Measurements from ENCODE around the gene SERINC2. TPM values are rescaled to one million over a fixed set of nuclear protein-coding genes. Genes with fewer than 3 reads are reported as not detected.

SERINC2 gene
- total RNA-seq, 2 experiments from 2014 or later, result 0.16 TPM; not detected in 1

GRCh38 chr1:31425301-31426081 is 12.5 kb downstream of the SERINC2 start:
- TF ChIP-seq CTCF (IDR thresholded peaks at IDR 0.05), result no peak
- H3K36me3 Mint-ChIP-seq (ENCODE audit: low read depth), result no peaks in the 10 kb centered on the region
- DNase-seq, result no peak
- ATAC-seq, result no peak
- ChIA-PET POLR2A (no interaction called here), CTCF (interaction anchor here (0.6 to 7.7 kb wide), 3 partner anchors 30 to 44 kb away, joined by 3 to 96 read pairs (median 5); no protein-coding TSS in a partner anchor)
- H3K27me3 Mint-ChIP-seq, result peaks cover 13% of the 10 kb centered on the region
- intact Hi-C loops (cut with micrococcal nuclease), result loop anchor here (10.0 kb wide), 1 partner anchor 241 kb away; no protein-coding TSS in a partner anchor
- no peaks in the 10 kb centered on the region for H3K4me1 Mint-ChIP-seq (ENCODE audit: low read depth)
- no peaks in the 10 kb centered on the region for H3K9me3 Mint-ChIP-seq
- H3K27ac Mint-ChIP-seq, result no peak overlapping the region
- H3K4me3 Mint-ChIP-seq, result no peak overlapping the region

GRCh38 chr1:31426249-31426922 is 13.4 kb downstream of the SERINC2 start:
- H3K9me3 Mint-ChIP-seq, result no peaks in the 10 kb centered on the region
- no peaks in the 10 kb centered on the region for H3K4me1 Mint-ChIP-seq (ENCODE audit: low read depth)
- DNase-seq (no peak), ATAC-seq (no peak)
- TF ChIP-seq CTCF (IDR thresholded peaks at IDR 0.05), result no peak
- intact Hi-C loops (cut with micrococcal nuclease), result loop anchor here (10.0 kb wide), 1 partner anchor 242 kb away; no protein-coding TSS in a partner anchor
- H3K27me3 Mint-ChIP-seq, result peaks cover 13% of the 10 kb centered on the region
- no peaks in the 10 kb centered on the region for H3K36me3 Mint-ChIP-seq (ENCODE audit: low read depth)
- no peak overlapping the region for H3K4me3 Mint-ChIP-seq
- CTCF ChIA-PET, result interaction anchor here (0.6 to 1.7 kb wide), 2 partner anchors 32 to 44 kb away, joined by 3 to 5 read pairs; no protein-coding TSS in a partner anchor
- no peak overlapping the region for H3K27ac Mint-ChIP-seq
- POLR2A ChIA-PET, result interaction anchor here (1.5 kb wide), 1 partner anchor 32 kb away, joined by 3 read pairs; no protein-coding TSS in a partner anchor

- no peak for TF ChIP-seq CTCF (IDR thresholded peaks at IDR 0.05)
- no peak for ATAC-seq
- intact Hi-C loops (cut with micrococcal nuclease), result loop anchor here (10.0 kb wide), 1 partner anchor 243 kb away; no protein-coding TSS in a partner anchor
- POLR2A ChIA-PET, result interaction anchor here (1.5 kb wide), 1 partner anchor 33 kb away, joined by 3 read pairs; no protein-coding TSS in a partner anchor
- DNase-seq, result no peak
- Mint-ChIP-seq H3K27ac (no peak overlapping the region), H3K27me3 (peaks cover 13% of the 10 kb centered on the region), H3K9me3 (no peaks in the 10 kb centered on the region), H3K4me1 (ENCODE audit: low read depth) (no peaks in the 10 kb centered on the region), H3K4me3 (no peak overlapping the region), H3K36me3 (ENCODE audit: low read depth) (no peaks in the 10 kb centered on the region)
- CTCF ChIA-PET, result no interaction called here
These were observed 14.3 kb downstream of the SERINC2 start for GRCh38 chr1:31427322-31427721.

- ATAC-seq (no peak), DNase-seq (no peak)
- H3K27me3 Mint-ChIP-seq, result peaks cover 3% of the 10 kb centered on the region
- H3K4me3 Mint-ChIP-seq, result no peak overlapping the region
- no peaks in the 10 kb centered on the region for H3K4me1 Mint-ChIP-seq (ENCODE audit: low read depth)
- H3K9me3 Mint-ChIP-seq, result no peaks in the 10 kb centered on the region
- no peak overlapping the region for H3K27ac Mint-ChIP-seq
- no peak for TF ChIP-seq CTCF (IDR thresholded peaks at IDR 0.05)
- H3K36me3 Mint-ChIP-seq (ENCODE audit: low read depth), result no peaks in the 10 kb centered on the region
- intact Hi-C loops (cut with micrococcal nuclease), result loop anchor here (10.0 kb wide), 1 partner anchor 244 kb away; no protein-coding TSS in a partner anchor
- ChIA-PET CTCF (no interaction called here), POLR2A (interaction anchor here (1.5 kb wide), 1 partner anchor 34 kb away, joined by 3 read pairs; no protein-coding TSS in a partner anchor)
These were observed 15.6 kb downstream of the SERINC2 start for GRCh38 chr1:31428436-31429221.

All from activated CD8-positive, alpha-beta T cell treated with anti-CD3 and anti-CD28 coated beads for 36 hours (primary cell).